ENCODE data around the gene TTC4. TPM values are rescaled to one million over a fixed set of nuclear protein-coding genes. Genes with fewer than 3 reads are reported as not detected.

The TTC4 gene
- polyA plus RNA-seq, 1 donor from 2014 or later: 22.5 TPM

DNA sequence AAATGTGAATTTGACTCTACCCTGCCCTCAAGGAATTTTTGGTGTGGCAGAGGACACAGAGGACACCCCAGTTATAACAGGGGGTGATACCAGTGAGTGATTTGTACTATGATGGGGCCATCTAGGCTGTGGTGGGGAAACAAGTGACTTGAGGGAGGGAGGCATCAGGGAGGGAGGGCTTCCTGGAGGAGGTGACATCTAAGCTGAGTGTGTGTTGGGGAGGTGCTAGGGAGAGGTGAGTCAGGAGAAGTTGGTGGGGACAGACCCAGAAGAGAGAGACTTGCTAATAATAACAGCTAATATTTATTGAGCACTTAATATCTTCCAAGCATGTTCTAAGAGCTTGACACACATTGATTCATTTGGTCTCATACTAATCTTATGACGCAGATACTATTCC lies 19.9 kb upstream of the TTC4 start:
- no peak overlapping the region for H2AFZ ChIP-seq (ENCODE audit: low read depth, low read length)
- no peaks in the 10 kb centered on the region for H3K9me2 ChIP-seq (ENCODE audit: insufficient read depth, low read length)
- H3K27me3 ChIP-seq (ENCODE audit: insufficient read depth, low read depth, low read length): no peaks in the 10 kb centered on the region
- H3K36me3 ChIP-seq (ENCODE audit: insufficient read depth, low read length): no peaks in the 10 kb centered on the region
- H3K79me2 ChIP-seq (replicated peaks; ENCODE audit: insufficient read depth, low read length): no peaks in the 10 kb centered on the region
- no peaks in the 10 kb centered on the region for H4K20me1 ChIP-seq (ENCODE audit: insufficient read depth)
- no peak overlapping the region for H3K27ac ChIP-seq (ENCODE audit: low read length)
- H3K9me3 ChIP-seq (ENCODE audit: low read length): no peaks in the 10 kb centered on the region
- no peaks in the 10 kb centered on the region for H3F3A ChIP-seq (ENCODE audit: insufficient read depth, low read length, poor library complexity, severe bottlenecking)
- no peak overlapping the region for H3K4me2 ChIP-seq (ENCODE audit: low read length)
- TF ChIP-seq RAD21 (conservative IDR thresholded peaks at IDR 0.05) (no peak), MXI1 (conservative IDR thresholded peaks at IDR 0.05; ENCODE audit: poor library complexity, severe bottlenecking) (no peak), SMC3 (conservative IDR thresholded peaks at IDR 0.05; ENCODE audit: poor library complexity) (no peak), CTCF (IDR thresholded peaks at IDR 0.05; ENCODE audit: poor library complexity, severe bottlenecking) (no peak), EZH2 (IDR thresholded peaks at IDR 0.05; ENCODE audit: borderline replicate concordance, insufficient read depth, low read length, poor library complexity, severe bottlenecking) (no peak)
- TF ChIP-seq, protein P1, sequence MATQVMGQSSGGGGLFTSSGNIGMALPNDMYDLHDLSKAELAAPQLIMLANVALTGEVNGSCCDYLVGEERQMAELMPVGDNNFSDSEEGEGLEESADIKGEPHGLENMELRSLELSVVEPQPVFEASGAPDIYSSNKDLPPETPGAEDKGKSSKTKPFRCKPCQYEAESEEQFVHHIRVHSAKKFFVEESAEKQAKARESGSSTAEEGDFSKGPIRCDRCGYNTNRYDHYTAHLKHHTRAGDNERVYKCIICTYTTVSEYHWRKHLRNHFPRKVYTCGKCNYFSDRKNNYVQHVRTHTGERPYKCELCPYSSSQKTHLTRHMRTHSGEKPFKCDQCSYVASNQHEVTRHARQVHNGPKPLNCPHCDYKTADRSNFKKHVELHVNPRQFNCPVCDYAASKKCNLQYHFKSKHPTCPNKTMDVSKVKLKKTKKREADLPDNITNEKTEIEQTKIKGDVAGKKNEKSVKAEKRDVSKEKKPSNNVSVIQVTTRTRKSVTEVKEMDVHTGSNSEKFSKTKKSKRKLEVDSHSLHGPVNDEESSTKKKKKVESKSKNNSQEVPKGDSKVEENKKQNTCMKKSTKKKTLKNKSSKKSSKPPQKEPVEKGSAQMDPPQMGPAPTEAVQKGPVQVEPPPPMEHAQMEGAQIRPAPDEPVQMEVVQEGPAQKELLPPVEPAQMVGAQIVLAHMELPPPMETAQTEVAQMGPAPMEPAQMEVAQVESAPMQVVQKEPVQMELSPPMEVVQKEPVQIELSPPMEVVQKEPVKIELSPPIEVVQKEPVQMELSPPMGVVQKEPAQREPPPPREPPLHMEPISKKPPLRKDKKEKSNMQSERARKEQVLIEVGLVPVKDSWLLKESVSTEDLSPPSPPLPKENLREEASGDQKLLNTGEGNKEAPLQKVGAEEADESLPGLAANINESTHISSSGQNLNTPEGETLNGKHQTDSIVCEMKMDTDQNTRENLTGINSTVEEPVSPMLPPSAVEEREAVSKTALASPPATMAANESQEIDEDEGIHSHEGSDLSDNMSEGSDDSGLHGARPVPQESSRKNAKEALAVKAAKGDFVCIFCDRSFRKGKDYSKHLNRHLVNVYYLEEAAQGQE (IDR thresholded peaks at IDR 0.05; ENCODE audit: borderline replicate concordance): no peak
- H3K4me3 ChIP-seq (ENCODE audit: low read length): no peak overlapping the region
- no peak overlapping the region for H3K9ac ChIP-seq (ENCODE audit: low read length)

DNA sequence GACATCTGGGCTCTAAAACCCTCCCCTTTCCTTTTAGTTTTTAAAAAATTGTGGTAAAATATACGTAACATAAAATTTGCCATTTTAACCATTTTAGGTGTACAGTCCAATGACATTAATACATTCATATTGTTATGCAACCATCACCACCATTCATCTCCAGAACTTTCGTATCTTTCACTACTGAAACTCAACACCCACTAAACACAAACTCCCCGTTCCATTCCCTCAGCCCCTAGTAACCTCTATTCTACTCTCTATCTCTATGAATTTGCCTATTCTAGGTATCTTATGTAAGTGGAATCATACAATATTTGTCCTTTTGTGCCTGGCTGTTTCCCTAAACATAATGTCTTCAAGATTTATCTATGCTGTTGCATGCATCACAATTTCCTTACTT lies 19.4 kb upstream of the TTC4 start:
- no peaks in the 10 kb centered on the region for H3K9me2 ChIP-seq (ENCODE audit: insufficient read depth, low read length)
- H3K4me2 ChIP-seq (ENCODE audit: low read length): no peak overlapping the region
- H2AFZ ChIP-seq (ENCODE audit: low read depth, low read length): no peak overlapping the region
- H3K36me3 ChIP-seq (ENCODE audit: insufficient read depth, low read length): no peaks in the 10 kb centered on the region
- H3K79me2 ChIP-seq (replicated peaks; ENCODE audit: insufficient read depth, low read length): no peaks in the 10 kb centered on the region
- H3K9me3 ChIP-seq (ENCODE audit: low read length): no peaks in the 10 kb centered on the region
- no peak overlapping the region for H3K9ac ChIP-seq (ENCODE audit: low read length)
- H4K20me1 ChIP-seq (ENCODE audit: insufficient read depth): no peaks in the 10 kb centered on the region
- no peaks in the 10 kb centered on the region for H3F3A ChIP-seq (ENCODE audit: insufficient read depth, low read length, poor library complexity, severe bottlenecking)
- no peaks in the 10 kb centered on the region for H3K27me3 ChIP-seq (ENCODE audit: insufficient read depth, low read depth, low read length)
- TF ChIP-seq EZH2 (IDR thresholded peaks at IDR 0.05; ENCODE audit: borderline replicate concordance, insufficient read depth, low read length, poor library complexity, severe bottlenecking) (no peak), POLR2AphosphoS5 (IDR thresholded peaks at IDR 0.05) (no peak), TAF1 (IDR thresholded peaks at IDR 0.05; ENCODE audit: low read depth) (no peak), EP300 (conservative IDR thresholded peaks at IDR 0.05; ENCODE audit: poor library complexity, severe bottlenecking) (no peak), RAD21 (conservative IDR thresholded peaks at IDR 0.05) (no peak), CTCF (IDR thresholded peaks at IDR 0.05; ENCODE audit: poor library complexity, severe bottlenecking) (no peak), SMC3 (conservative IDR thresholded peaks at IDR 0.05; ENCODE audit: poor library complexity) (no peak), MXI1 (conservative IDR thresholded peaks at IDR 0.05; ENCODE audit: poor library complexity, severe bottlenecking) (no peak)
- TF ChIP-seq, protein P1 (IDR thresholded peaks at IDR 0.05; ENCODE audit: borderline replicate concordance): no peak
- H3K4me3 ChIP-seq (ENCODE audit: low read length): no peak overlapping the region
- no peak overlapping the region for H3K27ac ChIP-seq (ENCODE audit: low read length)
